IMR-90 (cell line): Measurements from ENCODE around the gene A4GALT. TPM values are rescaled to one million over a fixed set of nuclear protein-coding genes. Genes with fewer than 3 reads are reported as not detected.

Experiments used
- ATAC-seq: fragments of 200-7000 bp; cut with Tn5 transposase; 2 replicates; pipeline ENCODE4 v1.9.1; 2020; ENCODE audit warnings: low read depth, mild to moderate bottlenecking, moderate library complexity
- BruUV-seq: library from RNA; stranded (reverse); fragments of 400-500 nt; replicated peaks from 2 replicates; lab custom pipeline; 2021; lab: Mats Ljungman, UMichigan
- CTCF ChIA-PET: fragments of 300-600 bp; formaldehyde crosslinking; extraction: SDS; loops from one replicate; lab custom pipeline; 2021; ENCODE audit warnings: antibody characterized with exemption; lab: Yijun Ruan, JAX
- POLR2A ChIA-PET: fragments of 300-600 bp; sonication (Branson Sonifier 250); formaldehyde crosslinking; loops from one replicate; lab custom pipeline; 2022; ENCODE audit warnings: antibody characterized with exemption; ENCODE audit not compliant: unreplicated experiment; lab: Charles Lee
- DNase-seq: peaks from one replicate; pipeline ENCODE4 v3.0.0; 2013
- H2AFZ ChIP-seq: replicated peaks from 2 replicates; pipeline ENCODE3; 2013; ENCODE audit warnings: low read length, mild to moderate bottlenecking; ENCODE audit not compliant: poor library complexity
- H2AK5ac ChIP-seq: 2 replicates; pipeline ENCODE4 v1.6.1; 2013; ENCODE audit warnings: low read depth, low read length, inconsistent platforms
- H2AK9ac ChIP-seq: replicated peaks from 2 replicates; pipeline ENCODE3; 2013; ENCODE audit warnings: mild to moderate bottlenecking, low read depth, low read length, moderate library complexity; ENCODE audit not compliant: poor library complexity
- H2BK120ac ChIP-seq: 2 replicates; pipeline ENCODE4 v1.6.1; 2013; ENCODE audit warnings: low read depth, low read length, inconsistent platforms
- H2BK15ac ChIP-seq: 3 replicates; pipeline ENCODE4 v1.6.1; 2013; ENCODE audit warnings: low read depth, low read length, inconsistent platforms
- H2BK20ac ChIP-seq: 2 replicates; pipeline ENCODE4 v1.6.1; 2013; ENCODE audit warnings: low read depth, mild to moderate bottlenecking, inconsistent platforms, low read length, moderate library complexity
- H2BK5ac ChIP-seq: 2 replicates; pipeline ENCODE4 v1.6.1; 2013; ENCODE audit warnings: mild to moderate bottlenecking, low read depth, low read length, inconsistent platforms; ENCODE audit not compliant: poor library complexity, severe bottlenecking
- H3K14ac ChIP-seq: replicated peaks from 2 replicates; pipeline ENCODE4 v1.6.1; 2013; ENCODE audit warnings: low read depth, low read length, inconsistent platforms
- H3K18ac ChIP-seq: 2 replicates; pipeline ENCODE4 v1.6.1; 2013; ENCODE audit warnings: low read depth, low read length, control low read depth
- H3K23ac ChIP-seq: 2 replicates; pipeline ENCODE4 v1.6.1; 2013; ENCODE audit warnings: low read depth, low read length, inconsistent platforms
- H3K27ac ChIP-seq: 2 replicates; pipeline ENCODE4 v1.5.1; 2013; ENCODE audit warnings: mild to moderate bottlenecking, control low read depth, low read length; ENCODE audit not compliant: insufficient read depth
- H3K27me3 ChIP-seq: 2 replicates; pipeline ENCODE4 v1.6.1; 2013; ENCODE audit warnings: low read length; ENCODE audit not compliant: control insufficient read depth, insufficient read depth
- H3K36me3 ChIP-seq: 2 replicates; pipeline ENCODE4 v1.6.1; 2013; ENCODE audit warnings: low read length, mixed read lengths; ENCODE audit not compliant: control insufficient read depth, insufficient read depth
- H3K4ac ChIP-seq: 2 replicates; pipeline ENCODE4 v1.6.1; 2013; ENCODE audit warnings: low read depth, low read length, inconsistent platforms
- H3K4me1 ChIP-seq: 2 replicates; pipeline ENCODE4 v1.6.1; 2013; ENCODE audit warnings: low read length, mixed read lengths; ENCODE audit not compliant: control insufficient read depth, insufficient read depth
- H3K4me2 ChIP-seq: 2 replicates; pipeline ENCODE4 v1.6.1; 2013; ENCODE audit warnings: low read depth, mild to moderate bottlenecking, control low read depth, low read length, moderate library complexity
- H3K4me3 ChIP-seq: 2 replicates; pipeline ENCODE4 v1.5.1; 2013; ENCODE audit warnings: low read depth, mild to moderate bottlenecking, control low read depth, low read length, moderate library complexity; ENCODE audit not compliant: insufficient read depth
- H3K56ac ChIP-seq: 2 replicates; pipeline ENCODE4 v1.6.1; 2013; ENCODE audit warnings: low read length, inconsistent platforms; ENCODE audit not compliant: insufficient read depth; ENCODE audit errors: extremely low read depth
- H3K79me1 ChIP-seq, 2 experiments: 2 replicates each; pipeline ENCODE4 v1.6.1; 2013; ENCODE audit warnings: low read length in 2 of 2, inconsistent platforms in 1 of 2, low read depth in 1 of 2
- H3K9ac ChIP-seq: 2 replicates; pipeline ENCODE4 v1.6.1; 2013; ENCODE audit warnings: low read depth, low read length, control low read depth
- H3K9me1 ChIP-seq: 2 replicates; pipeline ENCODE4 v1.6.1; 2013; ENCODE audit warnings: low read length, inconsistent platforms; ENCODE audit not compliant: insufficient read depth
- H3K9me3 ChIP-seq: 2 replicates; pipeline ENCODE4 v1.6.1; 2013; ENCODE audit warnings: low read length; ENCODE audit not compliant: control insufficient read depth, insufficient read depth
- H4K20me1 ChIP-seq: 2 replicates; pipeline ENCODE4 v1.6.1; 2013; ENCODE audit warnings: low read length, inconsistent platforms; ENCODE audit not compliant: insufficient read depth
- H4K5ac ChIP-seq: 2 replicates; pipeline ENCODE4 v1.6.1; 2013; ENCODE audit warnings: mild to moderate bottlenecking, low read depth, low read length, control low read depth
- H4K8ac ChIP-seq, 2 experiments: 2 replicates each; pipeline ENCODE4 v1.6.1; 2013; ENCODE audit warnings: low read depth in 2 of 2, low read length in 2 of 2, control low read depth in 1 of 2, inconsistent platforms in 1 of 2
- H4K91ac ChIP-seq: 2 replicates; pipeline ENCODE4 v1.6.1; 2013; ENCODE audit warnings: low read depth, low read length, inconsistent platforms; ENCODE audit not compliant: insufficient read depth
- BHLHE40 ChIP-seq: fragments of 150-350 bp; IDR thresholded peaks from 2 replicates; pipeline ENCODE4 v1.6.1; 2016; ENCODE audit warnings: mild to moderate bottlenecking, low read depth, low read length
- CEBPB ChIP-seq: IDR thresholded peaks from 2 replicates; pipeline ENCODE4 v1.6.1; 2012; ENCODE audit warnings: low read depth, low read length, improper control_type of control experiment
- CHD1 ChIP-seq: IDR thresholded peaks from 2 replicates; pipeline ENCODE4 v1.6.1; 2012; ENCODE audit warnings: low read depth, low read length, improper control_type of control experiment
- CTCF ChIP-seq: conservative IDR thresholded peaks from 2 replicates; pipeline ENCODE4 v1.5.1; 2012; ENCODE audit warnings: mild to moderate bottlenecking, low read depth, low read length, improper control_type of control experiment
- ELK1 ChIP-seq: fragments of 150-350 bp; IDR thresholded peaks from 2 replicates; pipeline ENCODE4 v1.6.1; 2016; ENCODE audit warnings: low read depth, mild to moderate bottlenecking, low read length, moderate library complexity, borderline replicate concordance
- FOS ChIP-seq: fragments of 150-350 bp; IDR thresholded peaks from 2 replicates; pipeline ENCODE4 v1.6.1; 2016; ENCODE audit warnings: low read depth, low read length
- MAFK ChIP-seq: IDR thresholded peaks from 2 replicates; pipeline ENCODE4 v1.6.1; 2012; ENCODE audit warnings: low read depth, low read length, improper control_type of control experiment
- MAZ ChIP-seq: IDR thresholded peaks from 2 replicates; pipeline ENCODE4 v1.6.1; 2012; ENCODE audit warnings: low read depth, mild to moderate bottlenecking, low read length, improper control_type of control experiment, moderate library complexity, borderline replicate concordance
- NFE2L2 ChIP-seq: fragments of 150-350 bp; IDR thresholded peaks from 2 replicates; pipeline ENCODE4 v1.6.1; 2016; ENCODE audit warnings: low read depth, mild to moderate bottlenecking, low read length
- POLR2A ChIP-seq: IDR thresholded peaks from 2 replicates; pipeline ENCODE4 v1.6.1; 2012; ENCODE audit warnings: mild to moderate bottlenecking, low read depth, low read length
- RAD21 ChIP-seq: IDR thresholded peaks from 2 replicates; pipeline ENCODE4 v1.6.1; 2012; ENCODE audit warnings: low read length, improper control_type of control experiment
- RCOR1 ChIP-seq: IDR thresholded peaks from 2 replicates; pipeline ENCODE4 v1.6.1; 2012; ENCODE audit warnings: mild to moderate bottlenecking, low read length, improper control_type of control experiment; ENCODE audit not compliant: insufficient replicate concordance
- RFX5 ChIP-seq: IDR thresholded peaks from 2 replicates; pipeline ENCODE4 v1.8.0; 2012; ENCODE audit warnings: low read depth, mild to moderate bottlenecking, low read length, moderate library complexity
- SMC3 ChIP-seq: fragments of 150-350 bp; IDR thresholded peaks from 2 replicates; pipeline ENCODE4 v1.6.1; 2016; ENCODE audit warnings: low read depth, mild to moderate bottlenecking, antibody characterized with exemption, low read length, moderate library complexity
- USF2 ChIP-seq: fragments of 150-350 bp; IDR thresholded peaks from 2 replicates; pipeline ENCODE4 v1.6.1; 2017; ENCODE audit warnings: mild to moderate bottlenecking, antibody characterized with exemption, low read length, low read depth
- WGBS, 2 experiments: methylation state at CpG; one replicate each; pipeline versions ENCODE4 v1.1.5 to v1.1.7; 2013; ENCODE audit warnings: missing lambda C conversion rate in 2 of 2; ENCODE audit not compliant: insufficient read length in 1 of 2; ENCODE audit errors: extremely low coverage in 2 of 2; 5-methylcytosine and 5-hydroxymethylcytosine counted together
- dilution Hi-C: fragments of 300-500 bp; cut with HindIII; formaldehyde crosslinking; loops from one replicate; pipeline ENCODE4 v1.14.3; 2018; ENCODE audit warnings: low sequenced_read_pairs; ENCODE audit not compliant: unreplicated experiment
- in situ Hi-C: fragments of 300-500 bp; cut with MboI; formaldehyde crosslinking; loops from 3 replicates; pipeline ENCODE4 v1.14.3; 2019; ENCODE audit warnings: low sequenced_read_pairs, inconsistent platforms, mixed read lengths
- intact Hi-C: fragments of 100-400 bp; cut with micrococcal nuclease; formaldehyde crosslinking; loops from 2 replicates; pipeline ENCODE4 v1.10.0; 2022
- polyA plus RNA-seq, 3 experiments: library from polyadenylated mRNA; depleted of rRNA; stranded (reverse); fragments of >200 nt; gene quantifications; 2 replicates each; pipeline ENCODE4 v1.2.3, GENCODE V29; 2012; ENCODE audit warnings: low replicate concordance in 1 of 3
- total RNA-seq: library from RNA; depleted of rRNA; stranded (reverse); fragments of >200 nt; gene quantifications from 2 replicates; pipeline ENCODE4 v1.2.3, GENCODE V29; 2012

Gene A4GALT
- total and polyA plus RNA-seq, 2 of the 4 experiments (the other 2 are of a cell fraction): 1.6 to 6.1 TPM

GRCh38 chr22:42702675-42703074 is 18.0 kb downstream of the A4GALT start:
- no peak overlapping the region for H3K56ac ChIP-seq
- H3K18ac ChIP-seq: no peak overlapping the region
- DNase-seq (no peak), ATAC-seq (no peak)
- POLR2A ChIA-PET: no interaction called here
- no peak overlapping the region for H4K8ac ChIP-seq
- peaks cover 14% of the 10 kb centered on the region for H3K9me1 ChIP-seq
- peaks cover 8% of the 10 kb centered on the region for H3K4me1 ChIP-seq
- no peaks in the 10 kb centered on the region for H3K36me3 ChIP-seq
- no peak overlapping the region for H2BK5ac ChIP-seq
- no peak for TF ChIP-seq CTCF
- TF ChIP-seq CHD1: no peak
- TF ChIP-seq MAFK: no peak
- no peak for TF ChIP-seq FOS
- no peak for TF ChIP-seq RCOR1
- TF ChIP-seq RFX5: no peak
- TF ChIP-seq BHLHE40: no peak
- TF ChIP-seq POLR2A: no peak
- TF ChIP-seq CEBPB: no peak
- TF ChIP-seq USF2: no peak
- TF ChIP-seq ELK1: no peak
- TF ChIP-seq SMC3: no peak
- TF ChIP-seq RAD21: no peak
- no peak for TF ChIP-seq NFE2L2
- TF ChIP-seq MAZ: no peak
- H2AFZ ChIP-seq: no peak overlapping the region
- no peak overlapping the region for H4K91ac ChIP-seq
- peak overlapping the region; percentile 28; the same call in 1 of the 2 replicates for H2AK5ac ChIP-seq
- no peak overlapping the region; the same call in 1 of the 2 replicates for H3K4ac ChIP-seq
- H3K4me3 ChIP-seq: no peak overlapping the region
- in situ Hi-C loops: no loop called here
- H3K9me3 ChIP-seq: no peaks in the 10 kb centered on the region
- no peak overlapping the region for H2BK20ac ChIP-seq
- 80% methylated on average over 3 of the region's 13 CpGs; no CpG with 5 or more reads in 1 of the 2 experiments for WGBS, 2 experiments
- no peak overlapping the region for H3K27ac ChIP-seq
- no peak overlapping the region for H3K9ac ChIP-seq
- CTCF ChIA-PET: interaction anchor here (0.6 kb wide), 1 partner anchor 26 kb away, joined by 3 read pairs; no protein-coding TSS in a partner anchor
- H4K20me1 ChIP-seq: peaks cover 15% of the 10 kb centered on the region
- dilution Hi-C loops: no loop called here
- intact Hi-C loops: no loop called here
- peak overlapping the region; percentile 55 for H2AK9ac ChIP-seq
- no peak overlapping the region for H3K4me2 ChIP-seq
- no peaks in the 10 kb centered on the region for H3K27me3 ChIP-seq
- peaks cover 20 to 52% of the 10 kb centered on the region in 2 experiments for H3K79me1 ChIP-seq
- BruUV-seq: no TSS peak
- H2BK15ac ChIP-seq: no peak overlapping the region
- no peak overlapping the region for H3K14ac ChIP-seq
- no peak overlapping the region for H2BK120ac ChIP-seq
- H4K5ac ChIP-seq: no peak overlapping the region
- no peak overlapping the region for H3K23ac ChIP-seq
